ENCODE measurements around the gene POLA2.

DNA sequence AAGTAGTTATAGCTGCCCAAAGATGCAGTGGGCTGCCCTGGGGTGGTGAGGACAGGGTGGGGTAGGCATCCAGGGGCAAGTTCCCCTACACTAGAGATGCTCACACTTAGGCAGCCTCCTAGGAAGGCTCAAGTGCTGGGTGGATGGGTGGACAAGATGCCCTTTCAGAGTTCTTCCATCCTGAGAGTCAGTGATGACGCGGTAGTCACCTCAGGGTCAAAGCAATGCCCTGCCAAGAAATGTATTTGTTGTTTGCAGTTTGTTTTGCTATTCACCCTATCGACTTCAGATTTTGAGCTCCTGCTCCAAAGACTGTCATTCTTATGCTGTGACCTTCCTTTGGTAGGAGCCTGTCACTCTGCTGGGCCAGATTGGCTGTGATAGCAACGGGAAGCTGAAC, 18.9 kb downstream of the POLA2 start:
- TF ChIP-seq, protein P1, sequence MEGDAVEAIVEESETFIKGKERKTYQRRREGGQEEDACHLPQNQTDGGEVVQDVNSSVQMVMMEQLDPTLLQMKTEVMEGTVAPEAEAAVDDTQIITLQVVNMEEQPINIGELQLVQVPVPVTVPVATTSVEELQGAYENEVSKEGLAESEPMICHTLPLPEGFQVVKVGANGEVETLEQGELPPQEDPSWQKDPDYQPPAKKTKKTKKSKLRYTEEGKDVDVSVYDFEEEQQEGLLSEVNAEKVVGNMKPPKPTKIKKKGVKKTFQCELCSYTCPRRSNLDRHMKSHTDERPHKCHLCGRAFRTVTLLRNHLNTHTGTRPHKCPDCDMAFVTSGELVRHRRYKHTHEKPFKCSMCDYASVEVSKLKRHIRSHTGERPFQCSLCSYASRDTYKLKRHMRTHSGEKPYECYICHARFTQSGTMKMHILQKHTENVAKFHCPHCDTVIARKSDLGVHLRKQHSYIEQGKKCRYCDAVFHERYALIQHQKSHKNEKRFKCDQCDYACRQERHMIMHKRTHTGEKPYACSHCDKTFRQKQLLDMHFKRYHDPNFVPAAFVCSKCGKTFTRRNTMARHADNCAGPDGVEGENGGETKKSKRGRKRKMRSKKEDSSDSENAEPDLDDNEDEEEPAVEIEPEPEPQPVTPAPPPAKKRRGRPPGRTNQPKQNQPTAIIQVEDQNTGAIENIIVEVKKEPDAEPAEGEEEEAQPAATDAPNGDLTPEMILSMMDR (IDR thresholded peaks at IDR 0.05), result no peak
- TF ChIP-seq POLR2A (IDR thresholded peaks at IDR 0.05) (no peak), POLR2AphosphoS5 (IDR thresholded peaks at IDR 0.05) (no peak), EP300 (IDR thresholded peaks at IDR 0.05) (no peak)
